Activated effector memory CD4-positive, alpha-beta T cell treated with Interleukin-2 at 50 U/mL for 16 hours (primary cell): Measurements from ENCODE around the gene SAPCD2.
"Not testable (repeated sequence)": the region's sequence is repeated elsewhere in the genome, so short reads cannot be mapped to it uniquely, and the experiment has no call there.

Experiments used
- DNase-seq: peaks from one replicate; pipeline ENCODE4 v3.0.0-alpha.2; 2020

Gene SAPCD2

DNA sequence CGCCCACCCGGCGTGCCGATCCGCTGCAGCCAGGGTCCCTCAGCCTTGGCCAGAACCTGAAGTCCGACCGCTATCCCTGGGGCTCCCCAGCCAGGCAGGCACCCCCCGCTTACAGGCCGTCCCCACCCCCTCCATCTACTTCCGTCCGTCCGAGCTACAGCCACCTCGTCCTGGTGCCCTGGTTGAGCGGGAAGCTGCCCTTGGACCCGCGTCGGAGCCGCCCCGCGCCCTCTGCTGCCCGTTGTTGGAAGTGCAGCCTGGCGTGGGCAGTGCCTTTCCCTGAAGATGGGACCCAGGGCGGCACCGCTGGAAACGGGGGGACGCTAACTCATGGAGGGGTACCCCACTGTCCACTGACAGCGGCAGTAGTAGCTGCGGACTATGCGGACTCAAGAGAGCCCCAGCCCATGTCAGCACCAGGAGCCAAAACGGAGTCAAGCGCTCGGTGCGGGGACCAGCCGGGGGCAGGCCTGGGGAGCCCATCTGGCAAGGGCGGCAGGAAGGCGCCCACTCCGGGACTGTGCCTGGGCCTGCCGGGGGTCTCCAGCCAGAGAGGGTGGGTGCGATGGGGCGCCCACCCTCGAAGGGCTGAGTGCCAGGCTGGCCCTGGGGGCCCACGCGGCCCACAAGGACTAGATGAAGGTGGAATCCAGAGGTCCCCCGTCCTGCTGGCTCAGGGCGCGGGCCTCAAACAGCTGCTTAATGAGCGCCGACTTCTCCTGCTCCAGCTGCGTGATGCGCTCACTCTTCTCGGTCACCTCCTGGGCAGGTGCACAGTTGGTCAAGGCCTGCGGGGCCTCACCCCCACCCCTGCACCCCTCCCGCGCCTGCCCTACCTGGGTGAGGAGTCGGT lies 6.1 kb downstream of the SAPCD2 start:
- peak; percentile 37 for DNase-seq

DNA sequence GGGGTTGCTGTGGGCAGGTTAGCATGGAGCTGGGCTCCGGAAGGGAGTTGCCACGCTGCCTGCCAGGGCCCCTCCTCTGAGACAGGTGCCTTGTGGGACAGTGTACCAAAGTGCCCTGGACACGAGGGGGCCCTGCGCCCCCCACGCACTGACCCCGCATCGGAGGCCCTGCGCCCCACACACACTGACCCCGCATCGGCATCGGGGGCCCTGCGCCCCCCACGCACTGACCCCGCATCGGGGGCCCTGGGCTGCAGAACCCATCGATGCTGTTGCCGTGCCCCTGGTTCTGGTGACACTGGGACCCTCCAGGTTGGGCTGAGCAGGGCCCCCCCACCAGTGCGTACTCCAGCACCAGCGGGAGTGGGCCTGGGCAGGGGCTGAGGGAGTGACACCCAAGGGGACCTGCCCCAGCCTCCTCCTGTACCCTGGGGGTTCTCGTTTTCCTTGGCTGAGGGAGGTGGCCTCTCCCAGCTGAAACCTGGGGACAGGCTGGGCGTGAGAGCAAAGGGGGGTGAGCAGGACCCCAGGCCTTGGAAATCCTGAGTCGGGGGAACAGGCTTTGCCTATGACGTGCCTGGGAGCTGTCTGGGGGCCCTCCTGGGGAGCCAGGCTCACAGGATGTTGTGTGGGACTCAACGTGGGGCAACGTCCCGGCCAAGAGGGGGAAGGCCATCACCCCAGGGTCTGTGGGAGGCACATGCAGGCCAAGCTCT lies 6.9 kb downstream of the SAPCD2 start:
- DNase-seq: no peak

- DNase-seq: not testable (repeated sequence)
Measured at GRCh38 chr9:137062798-137063197, 7.6 kb downstream of the SAPCD2 start.

GRCh38 chr9:137062384-137062783 lies 8.0 kb downstream of the SAPCD2 start:
- no peak for DNase-seq

GRCh38 chr9:137058521-137059234 lies 11.7 kb downstream of the SAPCD2 start:
- DNase-seq: no peak

DNA sequence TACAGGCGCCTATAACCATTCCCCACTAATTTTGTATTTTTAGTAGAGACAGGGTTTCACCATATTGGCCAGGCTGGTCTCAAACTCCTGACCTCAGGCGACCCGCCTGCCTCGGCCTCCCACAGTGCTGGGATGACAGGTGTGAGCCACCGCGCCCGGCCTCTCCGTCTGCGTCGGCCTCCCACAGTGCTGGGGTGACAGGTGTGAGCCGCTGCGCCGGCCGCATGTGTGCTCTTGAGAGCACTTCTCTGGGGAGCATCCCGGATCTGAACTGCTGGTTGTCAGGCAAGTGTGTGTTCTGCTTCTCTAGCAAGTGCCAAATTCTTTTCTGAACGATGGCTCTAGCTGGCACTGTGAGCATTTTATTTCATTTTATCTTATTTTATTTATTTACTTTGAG lies 12.8 kb downstream of the SAPCD2 start:
- DNase-seq: no peak

- DNase-seq: no peak
Measured at GRCh38 chr9:137056739-137057415, 13.5 kb downstream of the SAPCD2 start.

DNA sequence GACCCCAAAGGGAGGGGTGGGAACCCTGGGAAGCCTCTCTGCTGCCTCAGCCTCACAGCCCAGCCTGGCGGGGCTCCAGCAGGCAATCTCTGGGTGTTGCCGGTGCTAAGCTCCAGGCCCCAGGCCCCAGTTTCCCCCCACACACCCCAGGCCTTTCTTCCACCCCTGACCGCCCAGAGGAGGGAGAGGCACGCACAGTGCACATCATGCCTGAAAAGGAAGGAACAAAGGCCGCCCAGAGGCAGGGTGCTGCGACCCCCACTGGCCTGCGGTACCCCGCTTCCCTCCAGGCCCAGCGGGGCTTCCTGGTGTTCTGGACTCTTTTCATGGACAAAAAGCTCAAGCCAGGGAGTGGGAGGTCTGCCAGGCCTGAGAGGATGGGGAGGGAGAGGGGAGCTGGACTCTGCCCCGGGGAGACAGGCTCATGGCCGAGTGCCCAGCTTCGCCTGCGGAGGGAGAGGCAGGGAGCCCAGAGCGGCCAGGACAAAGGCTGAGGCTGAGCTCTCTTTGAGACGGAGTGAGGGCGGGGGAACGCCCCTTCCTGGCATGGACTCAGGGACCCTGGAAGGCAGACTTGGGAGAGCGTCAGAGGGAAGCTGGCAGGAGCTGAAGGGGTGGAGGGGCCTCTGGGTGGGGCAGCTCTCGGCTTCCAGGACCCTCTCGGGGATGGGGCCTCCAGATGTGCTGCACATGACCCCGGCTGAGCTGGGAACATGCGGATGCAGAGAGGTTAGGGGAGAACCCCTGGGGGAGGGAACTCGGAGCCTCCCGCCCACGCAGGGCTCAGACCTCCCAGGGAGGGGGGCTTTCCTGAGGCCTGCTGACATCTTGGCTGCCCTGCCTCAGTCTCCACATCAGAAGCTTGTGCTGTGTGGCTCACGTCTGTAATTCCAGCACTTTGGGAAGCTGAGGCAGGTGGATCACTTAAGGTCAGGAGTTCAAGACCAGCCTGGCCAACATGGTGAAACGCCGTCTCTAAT lies 14.7 kb downstream of the SAPCD2 start:
- DNase-seq: no peak

DNA sequence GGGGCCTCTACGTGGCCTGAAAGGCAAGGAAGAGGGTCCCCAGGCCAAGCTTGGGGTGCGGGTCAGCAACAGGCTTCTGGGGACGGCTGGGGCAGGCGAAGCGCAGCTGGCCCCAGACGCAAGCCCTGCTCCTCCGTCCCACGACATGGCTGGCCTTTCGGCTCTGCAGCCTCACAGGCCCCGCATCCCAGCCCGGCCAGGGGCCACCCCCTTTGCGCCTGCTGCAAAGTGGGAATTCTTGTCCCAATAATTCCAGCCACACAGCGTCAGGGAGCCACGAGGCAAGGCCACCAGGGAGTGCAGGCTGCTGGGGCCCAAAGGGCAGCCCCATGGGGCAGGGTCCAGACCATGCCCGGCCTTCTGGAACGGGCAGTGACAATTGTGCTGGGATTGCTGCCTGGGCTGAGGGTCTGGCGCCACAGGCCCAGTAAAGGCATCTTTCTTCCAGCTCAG lies 15.4 kb downstream of the SAPCD2 start:
- DNase-seq: no peak

DNA sequence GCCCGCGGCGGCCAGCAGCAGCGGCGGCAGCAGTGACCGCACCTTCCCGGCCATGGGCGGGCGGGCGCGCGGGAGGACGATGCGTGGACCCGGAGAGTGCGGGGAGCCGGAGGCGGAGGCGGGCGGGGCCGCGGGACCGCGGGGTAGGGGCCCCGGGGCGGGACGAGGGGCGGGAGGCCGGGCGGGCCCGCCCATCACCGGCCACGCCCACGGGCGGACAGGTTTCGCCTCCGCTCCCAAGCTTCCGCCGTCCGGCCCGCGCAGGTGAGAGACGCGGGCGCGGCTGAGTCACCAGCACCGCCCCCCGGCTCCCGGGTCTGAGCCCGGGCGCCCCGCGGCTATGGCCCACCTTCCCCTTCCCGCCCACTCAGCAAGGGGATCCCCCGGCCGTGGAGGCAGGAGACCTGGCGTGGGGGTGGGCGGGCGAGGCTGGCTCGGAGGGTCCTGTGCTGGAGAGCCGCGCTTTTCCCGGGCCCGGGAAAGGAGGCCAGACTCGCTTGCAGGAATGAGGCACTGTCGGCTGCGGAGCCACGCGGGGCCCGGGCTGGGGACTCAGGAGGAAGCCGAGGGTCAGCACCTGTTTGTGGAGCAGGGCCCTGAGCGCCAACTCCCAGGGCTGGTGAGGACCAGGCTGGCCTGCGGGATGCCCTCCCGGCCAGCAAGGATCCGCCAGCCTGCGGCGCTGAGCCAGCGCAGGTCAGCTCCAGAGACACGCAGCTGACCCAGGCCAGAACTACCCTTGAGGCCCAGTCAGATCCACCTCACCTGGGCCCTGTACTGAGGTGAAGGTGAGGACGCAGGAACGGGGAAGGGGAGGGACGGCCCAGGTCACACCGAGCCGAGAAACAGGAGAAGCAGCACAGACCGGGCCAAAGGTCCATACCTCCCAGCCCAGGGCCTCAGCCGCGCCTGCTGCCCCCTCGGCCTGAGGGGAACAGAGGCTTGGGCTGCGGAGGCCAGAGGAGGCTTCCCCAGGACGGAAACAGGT lies 16.1 kb downstream of the SAPCD2 start, which contains the start of gene ENTPD2:
Gene ENTPD2, minus strand, starts transcription at position 118 of the 988 bp plus-strand sequence. Its CDS starts 64 bp downstream, at position 54.
- DNase-seq: peak; percentile 24

DNA sequence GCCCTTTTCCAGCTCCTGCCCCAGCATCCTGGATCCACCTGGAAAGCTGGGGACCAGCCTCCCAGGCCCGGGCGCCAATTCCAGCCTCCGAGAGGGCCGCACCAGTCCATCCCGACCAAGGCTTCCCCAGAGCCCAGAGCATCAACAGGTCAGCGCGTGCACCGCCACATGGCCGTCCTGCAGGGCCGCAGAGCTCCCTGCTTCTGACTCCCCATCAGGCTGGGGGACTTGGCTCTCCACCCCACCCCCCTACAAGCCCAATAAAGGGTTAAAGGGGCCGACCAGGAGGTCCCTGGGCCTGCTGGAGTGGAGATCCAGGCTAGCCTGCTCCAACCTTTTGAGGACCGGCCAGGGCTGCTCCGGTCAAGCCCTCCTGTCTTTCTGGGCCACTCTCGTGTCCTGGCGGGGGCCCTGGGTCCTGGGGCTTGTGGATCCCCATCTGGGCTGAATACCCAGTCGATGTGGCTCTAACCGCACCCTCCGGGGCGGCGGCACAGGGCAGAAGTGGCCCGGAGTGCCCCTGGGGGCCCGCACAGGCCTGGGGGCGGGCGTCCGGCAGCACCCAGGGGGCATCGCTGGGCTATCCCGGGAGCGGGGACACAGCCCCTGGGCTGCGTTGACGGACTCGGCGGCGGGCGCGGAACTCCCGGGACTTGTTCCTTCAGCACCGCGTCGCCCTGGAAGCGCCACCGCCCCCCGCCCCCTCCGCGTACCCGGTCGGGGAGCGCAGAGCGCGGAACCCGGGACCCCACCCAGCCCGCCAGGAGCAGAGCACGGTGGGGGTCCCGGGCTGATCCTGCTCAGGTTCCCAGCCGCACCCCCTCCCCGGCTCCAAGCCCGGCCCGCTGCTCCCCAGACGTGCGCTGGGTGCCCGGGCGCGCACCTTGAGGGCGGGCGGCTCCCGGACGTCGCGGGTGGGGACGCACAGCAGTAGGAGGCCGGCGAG lies 17.1 kb downstream of the SAPCD2 start:
- no peak for DNase-seq

DNA sequence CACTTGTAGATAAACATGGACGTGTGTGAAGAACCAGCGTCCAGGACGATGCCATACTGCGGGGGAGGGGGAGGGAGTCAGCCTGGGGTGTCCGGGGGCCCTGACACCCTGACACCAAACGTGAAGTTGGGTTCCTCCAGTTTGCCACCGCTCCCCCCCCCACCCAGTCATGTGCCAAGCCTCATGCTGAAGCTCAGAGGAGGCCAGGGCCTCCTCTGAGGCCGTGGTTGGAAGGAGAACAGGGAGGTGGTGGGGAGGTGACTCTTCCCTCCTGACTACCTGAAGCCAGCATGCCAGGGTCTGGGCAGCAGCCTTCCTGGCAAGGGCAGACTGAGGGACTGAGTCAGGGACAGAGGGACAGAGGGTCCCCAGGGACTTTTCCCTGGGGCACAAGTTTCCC lies 18.1 kb downstream of the SAPCD2 start:
- DNase-seq: no peak

- no peak for DNase-seq
Measured at GRCh38 chr9:137051145-137051724, 19.1 kb downstream of the SAPCD2 start.

GRCh38 chr9:137050570-137050969 lies 19.8 kb downstream of the SAPCD2 start:
- DNase-seq: no peak

- no peak for DNase-seq
Measured at GRCh38 chr9:137049544-137050449, 20.6 kb downstream of the SAPCD2 start.

DNA sequence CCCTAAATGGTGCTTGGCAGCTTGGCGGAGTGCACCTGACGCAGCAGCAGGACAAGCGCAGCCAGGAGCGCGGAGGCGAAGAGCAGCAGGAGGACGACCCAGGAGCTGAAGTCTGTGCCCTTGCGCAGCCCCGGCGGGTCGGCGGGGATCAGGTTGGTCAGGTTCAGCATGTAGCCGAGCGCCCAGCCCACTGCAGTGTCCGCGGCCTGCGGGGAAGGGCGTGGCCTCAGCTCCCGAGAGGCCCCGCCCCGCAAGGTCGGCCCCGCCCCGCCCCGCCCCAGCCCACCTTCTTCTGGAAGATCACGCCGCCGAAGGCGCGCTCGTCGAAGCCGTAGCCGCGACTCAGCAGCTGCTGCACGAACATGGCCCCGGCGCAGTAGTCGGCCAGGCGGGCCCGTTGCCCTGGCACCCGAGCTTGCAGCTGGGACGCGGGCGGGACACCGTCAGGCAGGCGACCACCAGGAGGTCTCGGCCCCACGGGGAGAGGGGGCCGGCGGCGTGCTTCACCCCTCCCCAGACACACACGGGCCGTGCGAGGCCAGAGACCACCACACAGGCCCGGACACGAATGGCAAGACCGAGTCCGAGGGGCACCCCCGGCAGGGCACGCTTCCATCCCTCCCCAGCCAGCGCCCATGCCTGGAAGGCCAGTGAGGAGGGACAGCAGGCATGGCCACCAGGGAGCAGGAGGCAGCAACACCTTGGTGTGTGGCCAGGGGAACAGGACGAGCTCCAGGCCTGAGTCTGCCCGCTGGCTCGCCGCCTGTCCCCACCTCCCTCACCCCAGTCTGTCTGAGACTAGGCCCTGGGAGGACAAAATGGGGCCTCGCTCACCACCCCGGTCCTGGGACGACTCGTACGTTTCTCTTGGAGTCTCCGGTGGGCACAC lies 21.5 kb downstream of the SAPCD2 start:
- no peak for DNase-seq
